WERI-Rb-1 (cell line): ENCODE results near the gene MTG1.

ENCODE experiments used
- DNase-seq: peaks from one replicate; pipeline ENCODE4 v3.0.0-alpha.2; 2020
- H3K27ac ChIP-seq: fragments of 250-450 bp; sonication (Bioruptor Pico); 2 replicates; pipeline ENCODE4 v1.5.1; 2020; ENCODE audit warnings: mild to moderate bottlenecking, moderate library complexity
- H3K27me3 ChIP-seq: fragments of 250-450 bp; sonication (Bioruptor Pico); 2 replicates; pipeline ENCODE4 v1.5.1; 2021; ENCODE audit warnings: mild to moderate bottlenecking, low read depth, moderate library complexity; ENCODE audit not compliant: insufficient read depth, severe bottlenecking
- H3K36me3 ChIP-seq: fragments of 250-450 bp; sonication (Bioruptor Pico); 2 replicates; pipeline ENCODE4 v1.5.1; 2020; ENCODE audit warnings: mild to moderate bottlenecking, moderate library complexity
- H3K4me3 ChIP-seq: 2 replicates; pipeline ENCODE4 v1.5.1; 2011; ENCODE audit warnings: low read depth, mild to moderate bottlenecking, control low read depth, low read length
- H3K9me3 ChIP-seq: fragments of 250-450 bp; sonication (Bioruptor Pico); 2 replicates; pipeline ENCODE4 v1.5.1; 2021; ENCODE audit warnings: mild to moderate bottlenecking, moderate library complexity; ENCODE audit not compliant: severe bottlenecking
- TF ChIP-seq, protein P1 (sequence below): IDR thresholded peaks from 2 replicates; pipeline ENCODE4 v1.5.1; 2011; ENCODE audit warnings: low read depth, mild to moderate bottlenecking, control low read depth, inconsistent platforms, low read length

MTG1 gene

GRCh38 chr10:133357285-133358161, 36.4 kb upstream of the MTG1 start, which contains the start of gene FUOM:
Gene FUOM, minus strand, starts transcription at chr10:133358019. Its CDS starts 12 bp downstream, at chr10:133358007.
- DNase-seq = no peak
- Histone ChIP-seq H3K36me3 (peaks cover 11% of the 10 kb centered on the region), H3K4me3 (no peak within 1 kb of the TSS), H3K9me3 (no peaks in the 10 kb centered on the region), H3K27me3 (no peaks in the 10 kb centered on the region), H3K27ac (no peak within 1 kb of the TSS)
- TF ChIP-seq, protein P1, sequence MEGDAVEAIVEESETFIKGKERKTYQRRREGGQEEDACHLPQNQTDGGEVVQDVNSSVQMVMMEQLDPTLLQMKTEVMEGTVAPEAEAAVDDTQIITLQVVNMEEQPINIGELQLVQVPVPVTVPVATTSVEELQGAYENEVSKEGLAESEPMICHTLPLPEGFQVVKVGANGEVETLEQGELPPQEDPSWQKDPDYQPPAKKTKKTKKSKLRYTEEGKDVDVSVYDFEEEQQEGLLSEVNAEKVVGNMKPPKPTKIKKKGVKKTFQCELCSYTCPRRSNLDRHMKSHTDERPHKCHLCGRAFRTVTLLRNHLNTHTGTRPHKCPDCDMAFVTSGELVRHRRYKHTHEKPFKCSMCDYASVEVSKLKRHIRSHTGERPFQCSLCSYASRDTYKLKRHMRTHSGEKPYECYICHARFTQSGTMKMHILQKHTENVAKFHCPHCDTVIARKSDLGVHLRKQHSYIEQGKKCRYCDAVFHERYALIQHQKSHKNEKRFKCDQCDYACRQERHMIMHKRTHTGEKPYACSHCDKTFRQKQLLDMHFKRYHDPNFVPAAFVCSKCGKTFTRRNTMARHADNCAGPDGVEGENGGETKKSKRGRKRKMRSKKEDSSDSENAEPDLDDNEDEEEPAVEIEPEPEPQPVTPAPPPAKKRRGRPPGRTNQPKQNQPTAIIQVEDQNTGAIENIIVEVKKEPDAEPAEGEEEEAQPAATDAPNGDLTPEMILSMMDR = no peak

- H3K27ac ChIP-seq = no peak overlapping the region
- no peak overlapping the region for H3K4me3 ChIP-seq
- H3K9me3 ChIP-seq = no peaks in the 10 kb centered on the region
- H3K27me3 ChIP-seq = no peaks in the 10 kb centered on the region
- peaks cover 16% of the 10 kb centered on the region for H3K36me3 ChIP-seq
- DNase-seq = no peak
- TF ChIP-seq, protein P1 = no peak
These were observed 35.6 kb upstream of the MTG1 start for GRCh38 chr10:133358162-133358924.

- H3K4me3 ChIP-seq = no peak overlapping the region
- TF ChIP-seq, protein P1 = no peak
- H3K27ac ChIP-seq = no peak overlapping the region
- peaks cover 22% of the 10 kb centered on the region for H3K36me3 ChIP-seq
- H3K27me3 ChIP-seq = no peaks in the 10 kb centered on the region
- no peak for DNase-seq
- H3K9me3 ChIP-seq = no peaks in the 10 kb centered on the region
These were observed 35.0 kb upstream of the MTG1 start for GRCh38 chr10:133358925-133359310.

DNA sequence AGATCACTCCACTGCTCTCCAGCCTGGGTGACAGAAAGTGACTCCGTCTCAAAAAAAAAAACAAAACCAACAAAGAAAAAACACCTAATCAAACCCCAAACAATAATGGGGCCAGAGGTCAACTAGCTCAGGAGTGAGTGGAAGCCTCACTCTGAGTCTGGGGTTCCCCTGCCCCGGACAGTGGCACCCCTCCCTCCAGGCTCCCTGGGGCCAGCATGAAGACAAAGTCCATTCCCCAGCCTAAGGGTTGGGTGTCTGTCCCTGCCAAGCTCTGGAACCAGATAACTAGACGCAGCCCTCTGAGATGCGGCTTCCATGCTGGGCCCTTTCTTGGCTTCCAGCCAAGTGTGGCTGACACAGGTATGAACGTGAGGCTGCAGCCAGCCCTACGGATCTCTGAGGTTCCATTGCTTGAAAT, 34.4 kb upstream of the MTG1 start:
- Histone ChIP-seq H3K27ac (no peak overlapping the region), H3K4me3 (no peak overlapping the region), H3K36me3 (peaks cover 22% of the 10 kb centered on the region), H3K27me3 (no peaks in the 10 kb centered on the region), H3K9me3 (no peaks in the 10 kb centered on the region)
- TF ChIP-seq, protein P1 = no peak
- no peak for DNase-seq

GRCh38 chr10:133359972-133360610, 33.9 kb upstream of the MTG1 start:
- Histone ChIP-seq H3K27me3 (no peaks in the 10 kb centered on the region), H3K4me3 (no peak overlapping the region), H3K9me3 (no peaks in the 10 kb centered on the region), H3K27ac (no peak overlapping the region), H3K36me3 (peaks cover 22% of the 10 kb centered on the region)
- TF ChIP-seq, protein P1 = no peak
- no peak for DNase-seq
